ENCODE measurements around the gene PLA1A. TPM values are rescaled to one million over a fixed set of nuclear protein-coding genes. Genes with fewer than 3 reads are reported as not detected.

PLA1A gene
- total and polyA plus RNA-seq, 2 of the 4 experiments (the other 2 are of a cell fraction), result not detected

DNA sequence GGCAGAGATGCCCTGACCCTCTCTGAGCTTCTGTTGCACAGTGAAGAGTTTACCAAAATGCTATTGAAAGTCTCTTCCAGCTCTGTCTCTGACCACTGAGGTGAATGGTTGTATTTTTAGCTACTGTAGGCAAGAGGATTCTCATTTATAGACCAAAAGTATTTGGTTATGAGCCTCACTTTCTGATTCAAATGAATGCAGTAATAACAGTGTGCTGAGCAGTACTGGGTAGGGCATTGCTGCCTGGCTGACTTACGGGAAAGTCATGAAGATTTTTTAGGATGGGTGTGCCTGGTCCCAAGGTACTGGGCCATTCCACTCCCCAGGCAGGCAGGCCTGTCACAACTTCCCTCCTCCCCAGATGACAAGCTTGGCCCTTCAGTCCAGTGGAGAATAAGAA lies 15.5 kb downstream of the PLA1A start:
- Histone ChIP-seq H3K9me1 (ENCODE audit: insufficient read depth, low read length) (no peaks in the 10 kb centered on the region), H3K27me3 (ENCODE audit: control insufficient read depth, insufficient read depth, low read length) (peaks cover 9% of the 10 kb centered on the region), H3K27ac (ENCODE audit: insufficient read depth, low read length) (no peak overlapping the region), H4K8ac (ENCODE audit: low read depth in 2 of 2, low read length in 2 of 2) (no peak overlapping the region), H3K9me3 (ENCODE audit: control insufficient read depth, insufficient read depth, low read length) (no peaks in the 10 kb centered on the region), H3K9ac (ENCODE audit: low read depth, low read length) (no peak overlapping the region), H3K4me2 (ENCODE audit: low read depth, low read length) (no peak overlapping the region), H3K18ac (ENCODE audit: low read depth, low read length) (no peak overlapping the region), H4K5ac (ENCODE audit: low read depth, low read length) (no peak overlapping the region), H3K4ac (ENCODE audit: low read depth, low read length) (no peak overlapping the region), H2BK5ac (ENCODE audit: low read depth, low read length, poor library complexity, severe bottlenecking) (no peak overlapping the region), H3K14ac (replicated peaks; ENCODE audit: low read depth, low read length) (no peak overlapping the region), H4K20me1 (ENCODE audit: insufficient read depth, low read length) (no peaks in the 10 kb centered on the region), H3K79me1 (ENCODE audit: low read depth in 1 of 2, low read length in 2 of 2) (no peaks in the 10 kb centered on the region), H2BK20ac (ENCODE audit: low read depth, low read length) (no peak overlapping the region), H3K56ac (ENCODE audit: extremely low read depth, insufficient read depth, low read length) (no peak overlapping the region), H4K91ac (ENCODE audit: insufficient read depth, low read depth, low read length) (no peak overlapping the region), H2BK15ac (ENCODE audit: low read depth, low read length) (no peak overlapping the region), H3K4me1 (ENCODE audit: control insufficient read depth, insufficient read depth, low read length) (no peaks in the 10 kb centered on the region), H2AK9ac (replicated peaks; ENCODE audit: low read depth, low read length, poor library complexity) (no peak overlapping the region), H3K36me3 (ENCODE audit: control insufficient read depth, insufficient read depth, low read length) (no peaks in the 10 kb centered on the region), H2BK120ac (ENCODE audit: low read depth, low read length) (no peak overlapping the region), H3K23ac (ENCODE audit: low read depth, low read length) (no peak overlapping the region), H3K4me3 (ENCODE audit: insufficient read depth, low read depth, low read length) (no peak overlapping the region), H2AFZ (replicated peaks; ENCODE audit: low read length, poor library complexity) (no peak overlapping the region), H2AK5ac (ENCODE audit: low read depth, low read length) (no peak overlapping the region)
- TF ChIP-seq MAZ (IDR thresholded peaks at IDR 0.05; ENCODE audit: borderline replicate concordance, low read depth, low read length) (no peak), RCOR1 (IDR thresholded peaks at IDR 0.05; ENCODE audit: insufficient replicate concordance, low read length) (no peak), MAFK (IDR thresholded peaks at IDR 0.05; ENCODE audit: low read depth, low read length) (no peak), CEBPB (IDR thresholded peaks at IDR 0.05; ENCODE audit: low read depth, low read length) (no peak), FOS (IDR thresholded peaks at IDR 0.05; ENCODE audit: low read depth, low read length) (no peak), SMC3 (IDR thresholded peaks at IDR 0.05; ENCODE audit: low read depth, low read length) (no peak), RAD21 (IDR thresholded peaks at IDR 0.05; ENCODE audit: low read length) (no peak), RFX5 (IDR thresholded peaks at IDR 0.05; ENCODE audit: low read depth, low read length) (no peak), CHD1 (IDR thresholded peaks at IDR 0.05; ENCODE audit: low read depth, low read length) (no peak), MXI1 (IDR thresholded peaks at IDR 0.05; ENCODE audit: borderline replicate concordance, low read depth, low read length) (no peak), BHLHE40 (IDR thresholded peaks at IDR 0.05; ENCODE audit: low read depth, low read length) (no peak), POLR2A (IDR thresholded peaks at IDR 0.05; ENCODE audit: low read depth, low read length) (no peak)
- TF ChIP-seq, protein P1, sequence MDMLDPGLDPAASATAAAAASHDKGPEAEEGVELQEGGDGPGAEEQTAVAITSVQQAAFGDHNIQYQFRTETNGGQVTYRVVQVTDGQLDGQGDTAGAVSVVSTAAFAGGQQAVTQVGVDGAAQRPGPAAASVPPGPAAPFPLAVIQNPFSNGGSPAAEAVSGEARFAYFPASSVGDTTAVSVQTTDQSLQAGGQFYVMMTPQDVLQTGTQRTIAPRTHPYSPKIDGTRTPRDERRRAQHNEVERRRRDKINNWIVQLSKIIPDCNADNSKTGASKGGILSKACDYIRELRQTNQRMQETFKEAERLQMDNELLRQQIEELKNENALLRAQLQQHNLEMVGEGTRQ (IDR thresholded peaks at IDR 0.05; ENCODE audit: low read depth, low read length), result no peak
- TF ChIP-seq, protein P2, sequence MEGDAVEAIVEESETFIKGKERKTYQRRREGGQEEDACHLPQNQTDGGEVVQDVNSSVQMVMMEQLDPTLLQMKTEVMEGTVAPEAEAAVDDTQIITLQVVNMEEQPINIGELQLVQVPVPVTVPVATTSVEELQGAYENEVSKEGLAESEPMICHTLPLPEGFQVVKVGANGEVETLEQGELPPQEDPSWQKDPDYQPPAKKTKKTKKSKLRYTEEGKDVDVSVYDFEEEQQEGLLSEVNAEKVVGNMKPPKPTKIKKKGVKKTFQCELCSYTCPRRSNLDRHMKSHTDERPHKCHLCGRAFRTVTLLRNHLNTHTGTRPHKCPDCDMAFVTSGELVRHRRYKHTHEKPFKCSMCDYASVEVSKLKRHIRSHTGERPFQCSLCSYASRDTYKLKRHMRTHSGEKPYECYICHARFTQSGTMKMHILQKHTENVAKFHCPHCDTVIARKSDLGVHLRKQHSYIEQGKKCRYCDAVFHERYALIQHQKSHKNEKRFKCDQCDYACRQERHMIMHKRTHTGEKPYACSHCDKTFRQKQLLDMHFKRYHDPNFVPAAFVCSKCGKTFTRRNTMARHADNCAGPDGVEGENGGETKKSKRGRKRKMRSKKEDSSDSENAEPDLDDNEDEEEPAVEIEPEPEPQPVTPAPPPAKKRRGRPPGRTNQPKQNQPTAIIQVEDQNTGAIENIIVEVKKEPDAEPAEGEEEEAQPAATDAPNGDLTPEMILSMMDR (conservative IDR thresholded peaks at IDR 0.05; ENCODE audit: low read depth, low read length), result no peak
- TF ChIP-seq, protein P3, sequence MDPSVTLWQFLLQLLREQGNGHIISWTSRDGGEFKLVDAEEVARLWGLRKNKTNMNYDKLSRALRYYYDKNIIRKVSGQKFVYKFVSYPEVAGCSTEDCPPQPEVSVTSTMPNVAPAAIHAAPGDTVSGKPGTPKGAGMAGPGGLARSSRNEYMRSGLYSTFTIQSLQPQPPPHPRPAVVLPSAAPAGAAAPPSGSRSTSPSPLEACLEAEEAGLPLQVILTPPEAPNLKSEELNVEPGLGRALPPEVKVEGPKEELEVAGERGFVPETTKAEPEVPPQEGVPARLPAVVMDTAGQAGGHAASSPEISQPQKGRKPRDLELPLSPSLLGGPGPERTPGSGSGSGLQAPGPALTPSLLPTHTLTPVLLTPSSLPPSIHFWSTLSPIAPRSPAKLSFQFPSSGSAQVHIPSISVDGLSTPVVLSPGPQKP (IDR thresholded peaks at IDR 0.05; ENCODE audit: borderline replicate concordance, low read depth, low read length), result no peak
- DNase-seq, result no peak
- POLR2A ChIA-PET (ENCODE audit: unreplicated experiment), result no interaction called here
- intact Hi-C loops (cut with micrococcal nuclease), result no loop called here
- no CpG with 5 or more reads among the region's 1 CpG for WGBS, 2 experiments (ENCODE audit: extremely low coverage in 2 of 2, insufficient read length in 1 of 2)
- ATAC-seq (ENCODE audit: low read depth), result no peak
- dilution Hi-C loops (cut with HindIII; ENCODE audit: low sequenced_read_pairs, unreplicated experiment), result no loop called here
- in situ Hi-C loops (cut with MboI; ENCODE audit: low sequenced_read_pairs), result no loop called here
- no TSS peak for BruUV-seq (replicated peaks)
- CTCF ChIA-PET, result no interaction called here

All from IMR-90 (cell line).